Hindlimb muscle (tissue), 1 donor: ENCODE data around the gene FOXA2. TPM values are rescaled to one million over a fixed set of nuclear protein-coding genes. Genes with fewer than 3 reads are reported as not detected.
"Not testable (repeated sequence)": the region's sequence is repeated elsewhere in the genome, so short reads cannot be mapped to it uniquely, and the experiment has no call there.

ENCODE experiments used
- DNase-seq: peaks from one replicate; pipeline ENCODE4 v3.0.0-alpha.2; 2013
- polyA plus RNA-seq: library from polyadenylated mRNA; unstranded; fragments of 120-200 nt; gene quantifications from one replicate; pipeline ENCODE4 v1.2.1, GENCODE V29; 2013; ENCODE audit not compliant: insufficient read length

FOXA2 gene
- polyA plus RNA-seq, 1 donor, result not detected

- no peak for DNase-seq
Observed at GRCh38 chr20:22567944-22568871, 16.2 kb downstream of the FOXA2 start.

DNA sequence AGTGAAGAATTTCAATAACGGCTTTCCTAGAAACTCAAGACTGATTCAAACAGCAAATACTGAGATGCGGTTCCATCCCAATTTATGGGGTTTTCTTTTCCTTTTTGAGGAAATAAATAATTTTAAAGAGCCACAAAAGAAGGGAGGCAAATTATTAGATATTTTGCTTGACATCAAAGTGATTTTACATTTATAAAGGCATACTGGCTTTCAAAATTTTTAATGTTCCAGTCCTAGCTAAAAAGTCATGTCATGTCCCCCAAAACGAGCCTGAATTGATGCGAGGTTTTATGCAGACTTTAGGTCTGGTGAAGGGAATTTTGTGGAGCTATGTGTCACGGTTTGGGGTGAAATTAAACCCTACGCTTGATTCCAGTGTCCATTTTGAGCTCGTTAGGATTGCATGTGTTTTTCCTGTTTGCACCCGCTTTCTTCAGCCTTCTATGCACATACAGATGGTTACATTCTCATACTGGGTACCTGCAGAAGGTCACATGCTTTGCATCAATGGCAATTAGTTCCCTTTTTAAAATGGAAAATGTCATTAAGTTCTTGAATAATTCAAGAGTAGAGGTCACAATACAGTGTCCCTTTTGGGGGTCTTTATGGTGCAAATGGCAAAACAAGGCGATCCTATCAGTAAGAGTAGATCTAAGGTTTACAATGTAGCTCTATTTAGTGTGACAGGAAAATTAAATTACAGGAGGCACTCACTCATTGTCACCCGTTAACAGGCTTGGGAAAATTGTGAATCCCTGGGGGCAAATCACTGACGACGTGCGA lies 17.3 kb downstream of the FOXA2 start:
- no peak for DNase-seq

GRCh38 chr20:22563062-22563965 lies 21.1 kb downstream of the FOXA2 start:
- DNase-seq, result no peak

- DNase-seq, result no peak
Observed at GRCh38 chr20:22562620-22563019, 21.8 kb downstream of the FOXA2 start.

GRCh38 chr20:22561965-22562577 lies 22.3 kb downstream of the FOXA2 start:
- DNase-seq, result no peak

DNA sequence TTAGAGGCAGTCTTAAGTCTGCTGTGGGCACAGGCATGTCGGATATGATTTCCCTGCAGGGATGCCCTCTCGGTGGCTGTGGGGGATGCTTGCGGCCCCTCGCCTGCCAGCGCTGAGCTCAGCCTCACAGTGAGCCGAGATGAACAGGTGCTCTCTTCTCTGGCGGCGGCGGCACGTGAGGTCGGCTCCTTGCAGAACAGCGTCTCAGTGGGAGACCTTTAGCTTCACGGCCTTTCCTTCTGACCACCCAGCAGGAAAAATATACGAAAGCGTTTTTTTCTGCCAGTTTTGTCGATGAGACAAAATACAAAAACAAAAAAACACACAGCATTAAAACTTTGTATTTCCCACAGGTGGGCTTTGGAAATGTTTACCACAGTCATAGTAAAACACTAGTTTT lies 23.6 kb downstream of the FOXA2 start:
- no peak for DNase-seq

- DNase-seq, result no peak
Observed at GRCh38 chr20:22559711-22560318, 24.6 kb downstream of the FOXA2 start.

- DNase-seq, result no peak
Observed at GRCh38 chr20:22557403-22558276, 26.7 kb downstream of the FOXA2 start.

DNA sequence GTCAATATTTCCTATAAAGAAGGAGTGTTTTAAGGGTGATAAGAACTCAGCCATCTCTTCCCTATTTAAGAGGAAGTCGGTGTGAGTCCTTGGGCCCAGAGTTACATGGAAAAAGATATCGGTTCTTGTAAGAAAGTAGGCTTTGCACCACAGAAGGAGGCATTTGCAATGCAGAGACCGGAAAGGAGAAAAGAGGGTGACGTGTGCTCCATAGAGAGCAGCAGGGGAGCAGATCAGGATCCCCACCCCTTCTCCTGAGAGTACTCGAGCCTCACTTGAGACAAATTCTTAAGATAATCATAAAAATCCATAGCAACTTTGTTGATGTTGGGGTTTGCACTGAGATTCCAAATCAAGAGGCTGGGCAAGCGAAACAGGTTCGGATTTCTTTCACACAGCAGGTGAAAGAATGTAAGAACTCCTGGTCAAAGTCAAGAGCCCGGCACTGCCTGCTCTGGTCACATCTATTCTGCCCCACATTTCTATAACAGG lies 27.8 kb downstream of the FOXA2 start:
- no peak for DNase-seq

- no peak for DNase-seq
Observed at GRCh38 chr20:22555791-22556564, 28.4 kb downstream of the FOXA2 start.

- DNase-seq, result no peak
Observed at GRCh38 chr20:22554391-22554790, 30.0 kb downstream of the FOXA2 start.

DNA sequence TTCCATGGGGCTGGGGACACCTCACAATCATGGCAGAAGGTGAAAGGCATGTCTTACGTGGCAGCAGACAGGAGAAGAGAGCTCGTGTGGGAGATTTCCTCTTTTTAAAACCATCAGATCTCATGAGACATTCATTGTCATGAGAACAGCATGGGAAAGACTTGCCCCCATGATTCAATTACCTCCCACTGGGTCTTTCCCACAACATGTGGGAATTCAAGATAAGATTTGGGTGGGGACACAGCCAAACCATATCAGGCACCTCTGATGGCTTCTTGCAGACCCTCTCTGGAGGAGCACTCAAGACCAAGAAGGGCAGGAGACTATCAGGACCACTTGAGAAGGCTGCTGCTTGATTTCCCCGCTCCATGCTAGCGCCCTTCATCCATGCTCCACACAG lies 33.9 kb downstream of the FOXA2 start:
- not testable (repeated sequence) for DNase-seq

GRCh38 chr20:22548040-22548439 lies 36.3 kb downstream of the FOXA2 start:
- no peak for DNase-seq

DNA sequence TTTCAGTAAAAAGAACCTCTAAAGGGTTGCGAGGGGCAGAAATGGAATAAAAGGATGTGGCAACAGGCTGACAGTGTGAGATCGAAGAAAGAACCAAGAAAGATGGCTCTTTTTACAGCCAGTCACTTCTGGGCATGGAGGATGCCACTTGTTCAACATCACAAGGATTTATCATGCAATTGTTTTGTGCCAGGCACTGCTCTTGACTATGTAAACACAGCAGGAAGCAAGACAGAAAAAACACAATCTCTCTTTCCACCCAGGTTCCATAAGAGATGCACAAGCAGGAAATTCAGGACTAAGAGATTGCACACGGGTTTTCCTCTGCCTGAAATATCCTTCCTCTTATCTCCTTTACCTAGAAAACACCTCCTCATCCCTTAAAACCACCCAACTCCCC lies 38.0 kb downstream of the FOXA2 start:
- DNase-seq, result no peak

- no peak for DNase-seq
Observed at GRCh38 chr20:22545045-22545444, 39.3 kb downstream of the FOXA2 start.

DNA sequence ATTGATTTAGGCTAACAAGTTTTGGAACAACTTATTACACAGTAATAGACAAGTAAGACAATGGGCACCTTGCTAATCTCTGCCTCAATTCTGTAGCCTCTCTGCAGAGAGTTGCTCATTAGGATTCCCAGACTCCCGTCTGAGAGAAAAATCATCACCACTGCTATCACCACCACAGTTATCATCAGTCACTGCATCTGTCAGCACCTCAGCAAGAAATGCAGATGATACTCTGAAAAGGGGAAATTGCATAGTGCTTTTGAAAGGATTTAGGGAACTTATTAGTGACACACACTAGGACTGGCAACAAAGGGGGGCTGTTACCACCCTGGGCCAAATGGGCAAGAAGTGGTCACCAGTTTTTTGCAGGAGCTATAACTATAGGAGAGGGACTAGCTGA lies 39.9 kb downstream of the FOXA2 start:
- DNase-seq, result no peak

GRCh38 chr20:22542427-22542826 lies 41.9 kb downstream of the FOXA2 start:
- no peak for DNase-seq

DNA sequence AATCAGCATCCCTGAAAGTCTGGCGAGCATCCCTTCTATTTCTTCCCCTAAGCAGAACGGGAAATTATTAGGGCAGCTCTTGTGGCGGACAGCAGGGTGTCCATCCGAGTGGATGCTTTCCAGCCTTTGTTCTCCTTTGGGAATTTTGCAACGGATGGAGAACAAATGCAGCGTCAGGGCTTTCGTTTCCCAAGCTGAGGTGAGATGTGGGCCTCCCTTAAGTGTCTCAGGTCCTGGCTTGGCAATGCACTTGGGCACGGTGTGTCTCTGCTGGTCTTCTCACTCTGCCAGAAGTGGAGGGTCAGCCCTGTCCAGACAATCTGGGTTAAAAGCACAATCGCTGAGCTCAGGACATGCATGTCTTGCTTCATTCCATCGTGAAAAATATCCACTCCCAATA lies 43.5 kb downstream of the FOXA2 start:
- no peak for DNase-seq

DNA sequence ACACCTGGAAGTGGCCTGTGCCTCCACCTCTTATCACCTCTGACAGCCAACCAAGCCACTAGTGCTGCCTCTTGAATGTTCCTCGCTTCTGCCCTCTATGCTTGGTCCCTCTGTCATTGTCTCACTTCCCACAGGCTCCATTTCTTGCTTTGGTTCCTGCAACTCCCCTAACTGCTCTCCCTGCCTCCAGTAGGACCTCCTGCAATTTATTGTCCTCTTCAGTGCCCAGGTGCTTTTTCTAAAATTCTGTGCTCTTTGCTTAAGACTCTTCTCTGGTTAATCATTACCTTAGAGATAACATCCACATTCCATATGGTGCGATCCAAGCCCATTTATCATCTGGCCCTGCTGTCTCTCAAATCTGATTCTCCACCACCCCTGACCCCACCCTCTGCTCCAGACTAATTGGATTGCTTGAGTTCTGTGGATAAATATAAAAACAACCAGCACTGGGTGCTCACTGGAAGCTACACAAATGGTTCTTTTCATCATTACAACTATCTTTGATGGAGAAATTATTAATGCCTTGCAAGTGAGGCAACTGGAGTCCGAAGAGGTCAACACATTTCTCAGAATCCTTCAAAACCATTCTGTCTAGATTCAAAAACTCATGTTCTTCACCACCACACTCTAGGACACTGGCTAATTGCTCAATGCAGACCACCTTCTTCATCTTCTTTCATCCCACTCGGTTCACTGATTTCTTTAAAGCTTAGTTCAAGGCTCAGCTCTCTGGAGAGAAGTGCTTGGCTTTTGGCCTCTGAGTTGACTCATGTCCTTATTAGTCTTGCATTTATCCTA lies 47.2 kb downstream of the FOXA2 start:
- no peak for DNase-seq
